PC-3 (cell line): ENCODE results near the gene EXD3. TPM values are rescaled to one million over a fixed set of nuclear protein-coding genes. Genes with fewer than 3 reads are reported as not detected.
"Not testable (repeated sequence)": the region's sequence is repeated elsewhere in the genome, so short reads cannot be mapped to it uniquely, and the experiment has no call there.

Experiments
- ATAC-seq: fragments of 200-7000 bp; cut with Tn5 transposase; 2 replicates; pipeline ENCODE4 v1.9.1; 2020; ENCODE audit warnings: mild to moderate bottlenecking, moderate library complexity
- BruUV-seq: library from RNA; stranded (reverse); fragments of 400-500 nt; replicated peaks from 2 replicates; lab custom pipeline; 2021; lab: Mats Ljungman, UMichigan
- CTCF ChIA-PET: fragments of 300-600 bp; sonication (Branson Sonifier 250); formaldehyde crosslinking; loops from one replicate; lab custom pipeline; 2022; ENCODE audit warnings: antibody characterized with exemption; lab: Charles Lee
- POLR2A ChIA-PET: fragments of 300-600 bp; sonication (Branson Sonifier 250); formaldehyde crosslinking; loops from one replicate; lab custom pipeline; 2022; ENCODE audit warnings: antibody characterized with exemption; ENCODE audit not compliant: unreplicated experiment; lab: Charles Lee
- DNase-seq: peaks from one replicate; pipeline ENCODE4 v3.0.0-alpha.2; 2015
- H2AFZ ChIP-seq: fragments of 300-600 bp; sonication (generic); 2 replicates; pipeline ENCODE4 v1.6.0; 2016; ENCODE audit warnings: antibody characterized with exemption, low read length
- H3F3A ChIP-seq: fragments of 300-600 bp; sonication (generic); one replicate; pipeline ENCODE4 v1.6.0; 2017; ENCODE audit warnings: antibody characterized with exemption, low read length, control low read depth, mild to moderate bottlenecking; ENCODE audit not compliant: unreplicated experiment
- H3K27ac ChIP-seq: fragments of 300-600 bp; sonication (generic); 2 replicates; pipeline ENCODE4 v1.5.1; 2016; ENCODE audit warnings: mild to moderate bottlenecking, low read length
- H3K27me3 ChIP-seq: fragments of 300-600 bp; sonication (generic); 2 replicates; pipeline ENCODE4 v1.6.1; 2016; ENCODE audit warnings: low read length, mixed read lengths
- H3K36me3 ChIP-seq: fragments of 300-600 bp; sonication (generic); 2 replicates; pipeline ENCODE4 v1.6.1; 2016; ENCODE audit warnings: low read depth, mixed run types, low read length, mixed read lengths
- H3K4me1 ChIP-seq: fragments of 300-600 bp; sonication (generic); 2 replicates; pipeline ENCODE4 v1.5.1; 2016; ENCODE audit warnings: low read length; ENCODE audit not compliant: insufficient read depth
- H3K4me2 ChIP-seq: fragments of 300-600 bp; sonication (generic); 2 replicates; pipeline ENCODE4 v1.6.0; 2016; ENCODE audit warnings: low read length
- H3K4me3 ChIP-seq: fragments of 300-600 bp; sonication (generic); 2 replicates; pipeline ENCODE4 v1.5.1; 2016; ENCODE audit warnings: mild to moderate bottlenecking, low read length, mixed read lengths
- H3K79me2 ChIP-seq: fragments of 300-600 bp; sonication (generic); 2 replicates; pipeline ENCODE4 v1.6.1; 2017; ENCODE audit warnings: low read length, mixed read lengths
- H3K9ac ChIP-seq: fragments of 300-600 bp; sonication (generic); 2 replicates; pipeline ENCODE4 v1.6.0; 2016; ENCODE audit warnings: mild to moderate bottlenecking, low read length
- H3K9me2 ChIP-seq: fragments of 300-600 bp; sonication (generic); replicated peaks from 2 replicates; pipeline ENCODE4 v1.6.1; 2016; ENCODE audit warnings: mixed run types, low read length, mixed read lengths
- H3K9me3 ChIP-seq: fragments of 300-600 bp; sonication (generic); 2 replicates; pipeline ENCODE4 v1.6.1; 2016; ENCODE audit warnings: low read length, mixed read lengths
- H4K20me1 ChIP-seq: fragments of 300-600 bp; sonication (generic); 2 replicates; pipeline ENCODE4 v1.6.1; 2016; ENCODE audit warnings: low read length, mixed read lengths
- CTCF ChIP-seq: fragments of 300-600 bp; sonication (generic); conservative IDR thresholded peaks from 2 replicates; pipeline ENCODE4 v1.5.1; 2017; ENCODE audit warnings: antibody characterized with exemption, low read depth, mild to moderate bottlenecking, low read length
- EZH2 ChIP-seq: fragments of 300-600 bp; sonication (generic); IDR thresholded peaks from one replicate; pipeline ENCODE4 v1.6.1; 2017; ENCODE audit warnings: antibody characterized with exemption, mild to moderate bottlenecking, low read length; ENCODE audit not compliant: unreplicated experiment
- EZH2phosphoT487 ChIP-seq: fragments of 300-600 bp; sonication (generic); IDR thresholded peaks from 2 replicates; pipeline ENCODE4 v1.6.1; 2018; ENCODE audit warnings: mild to moderate bottlenecking, antibody characterized with exemption, low read length, borderline replicate concordance
- intact Hi-C: fragments of 100-400 bp; cut with micrococcal nuclease; formaldehyde crosslinking; loops from 2 replicates; pipeline ENCODE4 v1.9.0; 2023
- total RNA-seq: library from RNA; depleted of rRNA; stranded (reverse); fragments of >200 nt; gene quantifications from 2 replicates; pipeline ENCODE4 v1.2.3, GENCODE V29; 2014

EXD3 gene
- total RNA-seq, 1 experiment from 2014 or later, result 1.9 TPM

DNA sequence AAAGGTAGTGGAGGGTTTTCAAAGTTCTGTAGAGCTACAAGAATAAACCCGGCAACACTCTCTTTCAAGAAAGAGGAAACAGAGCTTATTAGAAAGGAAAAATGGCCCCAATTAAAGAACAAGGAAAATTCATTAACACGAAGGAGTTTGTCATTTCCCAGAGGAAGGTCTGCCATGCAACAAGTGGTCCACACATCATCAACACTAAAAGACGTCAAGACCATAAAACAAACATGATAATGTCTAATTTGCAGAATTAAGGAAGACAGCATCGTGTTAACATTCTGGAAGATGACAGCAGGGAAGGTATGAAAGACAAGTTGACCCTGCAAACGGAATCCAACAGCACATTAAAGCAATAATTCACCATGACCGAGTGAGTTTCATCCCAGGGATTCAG lies 92.3 kb downstream of the EXD3 start:
- no peaks in the 10 kb centered on the region for H4K20me1 ChIP-seq
- CTCF ChIA-PET, result no interaction called here
- no peaks in the 10 kb centered on the region for H3K27me3 ChIP-seq
- no peaks in the 10 kb centered on the region for H3K79me2 ChIP-seq
- POLR2A ChIA-PET, result no interaction called here
- ATAC-seq (no peak), DNase-seq (no peak)
- no peaks in the 10 kb centered on the region for H3F3A ChIP-seq
- no peak overlapping the region for H3K4me3 ChIP-seq
- H3K9me2 ChIP-seq, result no peaks in the 10 kb centered on the region
- no peaks in the 10 kb centered on the region for H3K4me1 ChIP-seq
- no peaks in the 10 kb centered on the region for H3K36me3 ChIP-seq
- TF ChIP-seq EZH2phosphoT487, result no peak
- no peak for TF ChIP-seq CTCF
- no peak for TF ChIP-seq EZH2
- no peak overlapping the region for H3K4me2 ChIP-seq
- no peak overlapping the region for H2AFZ ChIP-seq
- no TSS peak for BruUV-seq
- no peak overlapping the region for H3K9ac ChIP-seq
- intact Hi-C loops, result no loop called here
- no peak overlapping the region for H3K27ac ChIP-seq
- 0 out of 2 replicates have a peak, but pooled peaks cover 7% of the 10 kb centered on the region for H3K9me3 ChIP-seq

- POLR2A ChIA-PET, H3K27ac ChIP-seq, H3K9ac ChIP-seq, intact Hi-C loops, BruUV-seq, H3K9me3 ChIP-seq, H3F3A ChIP-seq, H4K20me1 ChIP-seq, H3K4me2 ChIP-seq, H3K27me3 ChIP-seq, DNase-seq, H3K36me3 ChIP-seq, ATAC-seq, H3K9me2 ChIP-seq, H3K79me2 ChIP-seq, CTCF ChIA-PET, H3K4me3 ChIP-seq, H2AFZ ChIP-seq, H3K4me1 ChIP-seq: not testable (repeated sequence)
Observed at GRCh38 chr9:137329590-137329989, 93.4 kb downstream of the EXD3 start.

DNA sequence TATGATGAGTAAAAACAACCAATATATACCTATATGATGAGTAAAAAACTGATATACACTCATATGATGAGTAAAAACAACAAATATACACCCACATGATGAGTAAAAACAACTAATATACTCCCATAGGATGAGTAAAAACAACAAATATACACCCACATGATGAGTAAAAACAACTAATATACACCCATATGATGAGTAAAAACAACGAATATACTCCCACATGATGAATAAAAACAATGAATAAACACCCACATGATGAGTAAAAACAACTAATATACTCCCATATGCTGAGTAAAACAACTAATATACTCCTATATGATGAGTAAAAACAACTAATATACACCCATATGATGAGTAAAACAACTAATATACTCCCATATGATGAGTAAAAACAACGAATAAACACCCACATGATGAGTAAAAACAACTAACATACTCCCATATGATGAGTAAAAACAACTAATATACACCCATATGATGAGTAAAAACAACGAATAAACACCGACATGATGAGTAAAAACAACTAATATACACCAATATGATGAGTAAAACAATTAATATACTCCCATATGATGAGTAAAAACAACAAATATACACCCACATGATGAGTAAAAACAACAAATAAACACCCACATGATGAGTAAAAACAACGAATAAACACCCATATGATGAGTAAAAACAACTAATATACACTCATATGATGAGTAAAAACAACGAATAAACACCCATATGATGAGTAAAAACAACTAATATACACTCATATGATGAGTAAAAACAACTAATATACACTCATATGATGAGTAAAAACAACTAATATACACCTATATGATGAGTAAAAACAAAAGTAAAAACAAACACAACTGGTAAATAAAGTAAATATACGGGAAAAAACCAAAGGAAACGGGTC lies 95.1 kb downstream of the EXD3 start:
- H3K9ac ChIP-seq, H3K9me2 ChIP-seq, intact Hi-C loops, H3K36me3 ChIP-seq, H4K20me1 ChIP-seq, ATAC-seq, H3K4me3 ChIP-seq, CTCF ChIA-PET, BruUV-seq, H3K79me2 ChIP-seq, H3K4me2 ChIP-seq, H3K4me1 ChIP-seq, POLR2A ChIA-PET, H3F3A ChIP-seq, H2AFZ ChIP-seq, H3K27me3 ChIP-seq, H3K9me3 ChIP-seq: not testable (repeated sequence)
- peak; percentile 4 for DNase-seq
- peak overlapping the region; percentile 11 for H3K27ac ChIP-seq
